Panc1 (cell line): ENCODE measurements around the gene DUSP12. TPM values are rescaled to one million over a fixed set of nuclear protein-coding genes. Genes with fewer than 3 reads are reported as not detected.

Experiments
- ATAC-seq: fragments of 200-7000 bp; cut with Tn5 transposase; 2 replicates; pipeline ENCODE4 v1.9.1; 2020; ENCODE audit warnings: mild to moderate bottlenecking, moderate library complexity
- BruUV-seq: library from RNA; stranded (reverse); fragments of 400-500 nt; replicated peaks from 2 replicates; lab custom pipeline; 2021; lab: Mats Ljungman, UMichigan
- CTCF ChIA-PET: fragments of 300-600 bp; sonication (Branson Sonifier 250); formaldehyde crosslinking; loops from one replicate; lab custom pipeline; 2022; ENCODE audit warnings: antibody characterized with exemption; lab: Charles Lee
- POLR2A ChIA-PET: fragments of 300-600 bp; sonication (Branson Sonifier 250); formaldehyde crosslinking; loops from one replicate; lab custom pipeline; 2022; ENCODE audit warnings: antibody characterized with exemption; lab: Charles Lee
- DNase-seq: peaks from one replicate; pipeline ENCODE4 v3.0.0-alpha.2; 2010; ENCODE audit warnings: low read depth, low spot score
- H3K27ac ChIP-seq: 2 replicates; pipeline ENCODE4 v1.5.1; 2011; ENCODE audit warnings: mild to moderate bottlenecking, low read length, inconsistent platforms
- H3K27me3 ChIP-seq: fragments of 200-500 bp; sonication (Bioruptor generic); 2 replicates; pipeline ENCODE4 v1.6.0; 2014; ENCODE audit warnings: low read length, inconsistent platforms; ENCODE audit not compliant: control insufficient read depth, insufficient read depth
- H3K36me3 ChIP-seq: fragments of 200-500 bp; sonication (Bioruptor generic); 2 replicates; pipeline ENCODE4 v1.5.1; 2014; ENCODE audit warnings: inconsistent platforms, mild to moderate bottlenecking, low read length, moderate library complexity; ENCODE audit not compliant: control insufficient read depth, insufficient read depth
- H3K4me1 ChIP-seq: 2 replicates; pipeline ENCODE4 v1.5.1; 2011; ENCODE audit warnings: inconsistent platforms, mild to moderate bottlenecking, low read length, moderate library complexity; ENCODE audit not compliant: control insufficient read depth, insufficient read depth
- H3K4me3 ChIP-seq, 2 experiments: 2 replicates each; pipeline ENCODE4 v1.5.1; 2011 to 2012; ENCODE audit warnings: low read depth in 2 of 2, low read length in 2 of 2, mild to moderate bottlenecking in 2 of 2, inconsistent platforms in 1 of 2, moderate library complexity in 1 of 2
- H3K9me3 ChIP-seq: fragments of 200-500 bp; sonication (Bioruptor generic); 2 replicates; pipeline ENCODE4 v1.5.1; 2014; ENCODE audit warnings: low read depth, mild to moderate bottlenecking, inconsistent platforms, low read length, moderate library complexity; ENCODE audit not compliant: control insufficient read depth, insufficient read depth
- POLR2AphosphoS5 ChIP-seq: IDR thresholded peaks from 2 replicates; pipeline ENCODE4 v1.6.1; 2012; ENCODE audit warnings: mild to moderate bottlenecking, low read depth, low read length, moderate library complexity
- SIN3A ChIP-seq: IDR thresholded peaks from 2 replicates; pipeline ENCODE4 v1.6.1; 2012; ENCODE audit warnings: low read depth, mild to moderate bottlenecking, low read length, moderate library complexity, borderline replicate concordance; ENCODE audit not compliant: insufficient read depth
- TCF7L2 ChIP-seq: IDR thresholded peaks from 2 replicates; pipeline ENCODE4 v1.6.1; 2011; ENCODE audit warnings: mild to moderate bottlenecking, low read depth, low read length, inconsistent platforms
- in situ Hi-C: cut with HindIII; loops from 2 replicates; pipeline ENCODE4 v1.10.0; 2016; ENCODE audit warnings: low sequenced_read_pairs, low pct_unique_long_range_greater_than_20kb
- intact Hi-C: fragments of 100-400 bp; cut with micrococcal nuclease; formaldehyde crosslinking; loops from one replicate; pipeline ENCODE4 v1.10.0; 2022; ENCODE audit not compliant: unreplicated experiment
- total RNA-seq: library from RNA; stranded (reverse); gene quantifications from one replicate; pipeline ENCODE4 v1.2.1, GENCODE V29; 2021; ENCODE audit not compliant: unreplicated experiment
- TF ChIP-seq, protein P1 (sequence below), 2 experiments: IDR thresholded peaks; 2 replicates each; pipeline ENCODE4 v1.6.1; 2011 to 2012; ENCODE audit warnings: low read depth in 2 of 2, control low read depth in 1 of 2, low read length in 1 of 2, mild to moderate bottlenecking in 1 of 2, moderate library complexity in 1 of 2; ENCODE audit not compliant: insufficient read depth in 1 of 2
- TF ChIP-seq, protein P2 (sequence below): fragments of 450-650 bp; IDR thresholded peaks from 2 replicates; pipeline ENCODE4 v1.5.1; 2017; ENCODE audit warnings: mild to moderate bottlenecking

The DUSP12 gene
- total RNA-seq, 1 experiment from 2014 or later: 22.0 TPM

DNA sequence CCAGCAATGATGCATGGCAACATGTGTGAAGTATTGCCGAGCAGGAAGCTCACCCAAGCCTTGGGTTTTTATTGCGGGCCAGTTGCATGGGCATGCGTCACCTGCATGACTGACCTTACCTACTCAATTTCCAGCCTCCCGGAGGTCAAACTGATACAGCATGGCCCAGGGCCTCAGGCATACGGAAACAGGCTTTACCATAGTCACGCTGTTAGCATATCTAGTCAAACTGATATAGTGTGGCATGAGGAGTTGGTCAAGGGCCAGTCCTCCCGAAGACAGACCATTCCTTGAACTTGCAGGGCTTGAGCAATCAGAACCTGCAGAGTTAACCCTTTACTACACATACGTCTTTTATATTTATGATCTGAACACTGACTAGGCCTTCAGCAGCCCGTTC, 6.4 kb upstream of the DUSP12 start:
- H3K27me3 ChIP-seq: no peaks in the 10 kb centered on the region
- no peaks in the 10 kb centered on the region for H3K4me1 ChIP-seq
- DNase-seq: no peak
- no peak overlapping the region for H3K27ac ChIP-seq
- in situ Hi-C loops (loop anchor here (25.0 kb wide), 1 partner anchor 206 kb away; the partner anchor contains the start of gene FCGR3A), intact Hi-C loops (loop anchor here (10.0 kb wide), 2 partner anchors 208 to 258 kb away; no protein-coding TSS in a partner anchor)
- no peak for TF ChIP-seq TCF7L2
- TF ChIP-seq, protein P1, sequence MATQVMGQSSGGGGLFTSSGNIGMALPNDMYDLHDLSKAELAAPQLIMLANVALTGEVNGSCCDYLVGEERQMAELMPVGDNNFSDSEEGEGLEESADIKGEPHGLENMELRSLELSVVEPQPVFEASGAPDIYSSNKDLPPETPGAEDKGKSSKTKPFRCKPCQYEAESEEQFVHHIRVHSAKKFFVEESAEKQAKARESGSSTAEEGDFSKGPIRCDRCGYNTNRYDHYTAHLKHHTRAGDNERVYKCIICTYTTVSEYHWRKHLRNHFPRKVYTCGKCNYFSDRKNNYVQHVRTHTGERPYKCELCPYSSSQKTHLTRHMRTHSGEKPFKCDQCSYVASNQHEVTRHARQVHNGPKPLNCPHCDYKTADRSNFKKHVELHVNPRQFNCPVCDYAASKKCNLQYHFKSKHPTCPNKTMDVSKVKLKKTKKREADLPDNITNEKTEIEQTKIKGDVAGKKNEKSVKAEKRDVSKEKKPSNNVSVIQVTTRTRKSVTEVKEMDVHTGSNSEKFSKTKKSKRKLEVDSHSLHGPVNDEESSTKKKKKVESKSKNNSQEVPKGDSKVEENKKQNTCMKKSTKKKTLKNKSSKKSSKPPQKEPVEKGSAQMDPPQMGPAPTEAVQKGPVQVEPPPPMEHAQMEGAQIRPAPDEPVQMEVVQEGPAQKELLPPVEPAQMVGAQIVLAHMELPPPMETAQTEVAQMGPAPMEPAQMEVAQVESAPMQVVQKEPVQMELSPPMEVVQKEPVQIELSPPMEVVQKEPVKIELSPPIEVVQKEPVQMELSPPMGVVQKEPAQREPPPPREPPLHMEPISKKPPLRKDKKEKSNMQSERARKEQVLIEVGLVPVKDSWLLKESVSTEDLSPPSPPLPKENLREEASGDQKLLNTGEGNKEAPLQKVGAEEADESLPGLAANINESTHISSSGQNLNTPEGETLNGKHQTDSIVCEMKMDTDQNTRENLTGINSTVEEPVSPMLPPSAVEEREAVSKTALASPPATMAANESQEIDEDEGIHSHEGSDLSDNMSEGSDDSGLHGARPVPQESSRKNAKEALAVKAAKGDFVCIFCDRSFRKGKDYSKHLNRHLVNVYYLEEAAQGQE (IDR thresholded peaks at IDR 0.05; ENCODE audit: insufficient read depth in 1 of 2, low read depth in 2 of 2, low read length in 1 of 2): no peak
- TF ChIP-seq, protein P2, sequence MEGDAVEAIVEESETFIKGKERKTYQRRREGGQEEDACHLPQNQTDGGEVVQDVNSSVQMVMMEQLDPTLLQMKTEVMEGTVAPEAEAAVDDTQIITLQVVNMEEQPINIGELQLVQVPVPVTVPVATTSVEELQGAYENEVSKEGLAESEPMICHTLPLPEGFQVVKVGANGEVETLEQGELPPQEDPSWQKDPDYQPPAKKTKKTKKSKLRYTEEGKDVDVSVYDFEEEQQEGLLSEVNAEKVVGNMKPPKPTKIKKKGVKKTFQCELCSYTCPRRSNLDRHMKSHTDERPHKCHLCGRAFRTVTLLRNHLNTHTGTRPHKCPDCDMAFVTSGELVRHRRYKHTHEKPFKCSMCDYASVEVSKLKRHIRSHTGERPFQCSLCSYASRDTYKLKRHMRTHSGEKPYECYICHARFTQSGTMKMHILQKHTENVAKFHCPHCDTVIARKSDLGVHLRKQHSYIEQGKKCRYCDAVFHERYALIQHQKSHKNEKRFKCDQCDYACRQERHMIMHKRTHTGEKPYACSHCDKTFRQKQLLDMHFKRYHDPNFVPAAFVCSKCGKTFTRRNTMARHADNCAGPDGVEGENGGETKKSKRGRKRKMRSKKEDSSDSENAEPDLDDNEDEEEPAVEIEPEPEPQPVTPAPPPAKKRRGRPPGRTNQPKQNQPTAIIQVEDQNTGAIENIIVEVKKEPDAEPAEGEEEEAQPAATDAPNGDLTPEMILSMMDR: no peak
- no peak for TF ChIP-seq POLR2AphosphoS5
- POLR2A ChIA-PET: no interaction called here
- CTCF ChIA-PET: interaction anchor here (1.0 to 1.5 kb wide), 2 partner anchors 256 to 294 kb away, joined by 4 to 16 read pairs; no protein-coding TSS in a partner anchor
- BruUV-seq: no TSS peak
- no peak overlapping the region for H3K4me3 ChIP-seq
- no peak for ATAC-seq
- H3K9me3 ChIP-seq: no peaks in the 10 kb centered on the region
- H3K36me3 ChIP-seq: no peaks in the 10 kb centered on the region

DNA sequence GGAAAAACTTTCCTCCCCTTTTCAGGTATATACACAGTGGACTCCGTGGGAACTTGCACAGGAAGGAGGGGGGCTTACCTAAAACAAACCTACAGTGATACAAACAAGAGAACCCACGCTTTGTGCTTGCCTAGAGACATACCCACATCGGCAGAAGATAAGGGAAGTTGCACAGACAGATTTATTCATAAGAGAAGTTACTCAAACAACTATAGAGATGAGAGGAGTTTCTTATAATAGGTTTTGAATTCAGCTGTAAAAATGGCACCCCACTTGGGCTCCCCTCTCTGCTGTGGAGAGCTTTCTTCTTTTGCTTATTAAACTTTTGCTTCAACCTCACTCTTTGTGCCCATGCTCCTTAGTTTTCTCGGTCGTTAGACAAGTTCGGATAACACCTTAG, 1.8 kb upstream of the DUSP12 start:
- in situ Hi-C loops (loop anchor here (25.0 kb wide), 1 partner anchor 210 kb away; the partner anchor contains the start of gene FCGR3A), intact Hi-C loops (loop anchor here (10.0 kb wide), 2 partner anchors 213 to 263 kb away; no protein-coding TSS in a partner anchor)
- ATAC-seq: no peak
- Histone ChIP-seq H3K27me3 (no peaks in the 10 kb centered on the region), H3K4me3 (no peak overlapping the region), H3K4me1 (peaks cover 8% of the 10 kb centered on the region), H3K36me3 (peaks cover 9% of the 10 kb centered on the region; the same call in 1 of the 2 replicates), H3K27ac (no peak overlapping the region), H3K9me3 (no peaks in the 10 kb centered on the region)
- CTCF ChIA-PET: no interaction called here
- TF ChIP-seq, protein P2: no peak
- TF ChIP-seq SIN3A: no peak
- no peak for TF ChIP-seq TCF7L2
- TF ChIP-seq POLR2AphosphoS5: no peak
- TF ChIP-seq, protein P1 (IDR thresholded peaks at IDR 0.05; ENCODE audit: insufficient read depth in 1 of 2, low read depth in 2 of 2, low read length in 1 of 2): no peak
- DNase-seq: no peak
- BruUV-seq: no TSS peak
- POLR2A ChIA-PET: no interaction called here
